T-helper 2 cell (primary cell): ENCODE measurements around the gene HSD11B1L.

ENCODE experiments used
- DNase-seq, 5 experiments: peaks; one replicate each; pipeline versions ENCODE4 v3.0.0 to v3.0.0-alpha.2; 2012 to 2022
- total RNA-seq, 2 donors: gene quantifications; one replicate each; lab custom pipeline; 2026; lab: John Stamatoyannopoulos, UW

Gene HSD11B1L
- 1.8 to 1.9 reads per million in 2 donors for total RNA-seq

DNA sequence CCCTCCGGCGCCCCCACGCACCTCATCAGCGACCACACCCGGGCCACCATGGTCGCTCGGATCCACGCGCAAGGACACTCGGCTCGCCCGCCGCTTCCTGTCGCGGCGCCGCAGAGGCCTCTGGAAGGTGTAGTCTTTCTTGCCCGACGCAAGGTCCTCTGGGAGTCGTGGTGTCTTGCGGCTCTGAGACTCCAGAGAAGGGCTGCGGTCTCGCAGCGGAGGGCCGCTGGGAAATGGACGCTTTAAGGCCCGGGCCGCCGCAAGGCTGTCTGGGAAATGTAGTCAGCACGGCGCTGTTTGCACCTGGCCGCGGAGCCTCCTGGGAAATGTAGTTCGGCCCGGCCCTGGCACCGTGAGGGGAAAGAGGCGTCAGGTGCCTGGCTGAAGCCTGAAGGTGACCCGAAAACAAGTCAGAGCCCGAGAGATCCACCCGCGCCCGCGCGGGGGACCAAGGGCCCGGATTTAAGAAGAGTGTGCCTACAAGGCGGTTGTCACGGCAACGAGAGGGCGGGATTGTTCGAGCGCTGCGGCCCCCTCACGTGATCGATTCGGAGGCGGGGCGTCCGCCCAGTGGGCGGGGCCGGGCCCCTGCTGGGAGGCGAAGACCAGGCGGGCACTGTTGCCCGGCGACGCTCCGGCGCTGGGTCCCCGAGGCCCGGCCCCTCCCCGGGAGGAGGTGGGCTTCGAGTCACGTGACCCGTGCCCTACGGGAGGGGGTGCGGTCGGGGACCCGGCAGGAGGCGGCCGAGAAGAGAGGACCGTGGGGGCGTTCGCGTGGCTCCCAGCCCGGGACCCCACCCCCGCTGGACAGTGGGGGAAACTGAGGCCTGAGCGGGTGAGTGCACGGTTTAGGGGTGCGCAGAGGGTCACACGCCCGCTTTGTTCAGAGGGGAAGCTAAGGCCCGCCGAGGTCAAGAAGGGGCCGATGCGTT is at the start of gene HSD11B1L, which contains the start of gene MICOS13:
TSS of gene HSD11B1L (plus strand) at position 591 of the 932 bp plus-strand sequence. CDS start 3,806 bp downstream, outside the sequence.
TSS of gene MICOS13 (minus strand) at position 80 of the 932 bp plus-strand sequence. CDS start at position 50, 30 bp downstream.
- DNase-seq: peak; percentile 93 to 100 (median 98)

DNA sequence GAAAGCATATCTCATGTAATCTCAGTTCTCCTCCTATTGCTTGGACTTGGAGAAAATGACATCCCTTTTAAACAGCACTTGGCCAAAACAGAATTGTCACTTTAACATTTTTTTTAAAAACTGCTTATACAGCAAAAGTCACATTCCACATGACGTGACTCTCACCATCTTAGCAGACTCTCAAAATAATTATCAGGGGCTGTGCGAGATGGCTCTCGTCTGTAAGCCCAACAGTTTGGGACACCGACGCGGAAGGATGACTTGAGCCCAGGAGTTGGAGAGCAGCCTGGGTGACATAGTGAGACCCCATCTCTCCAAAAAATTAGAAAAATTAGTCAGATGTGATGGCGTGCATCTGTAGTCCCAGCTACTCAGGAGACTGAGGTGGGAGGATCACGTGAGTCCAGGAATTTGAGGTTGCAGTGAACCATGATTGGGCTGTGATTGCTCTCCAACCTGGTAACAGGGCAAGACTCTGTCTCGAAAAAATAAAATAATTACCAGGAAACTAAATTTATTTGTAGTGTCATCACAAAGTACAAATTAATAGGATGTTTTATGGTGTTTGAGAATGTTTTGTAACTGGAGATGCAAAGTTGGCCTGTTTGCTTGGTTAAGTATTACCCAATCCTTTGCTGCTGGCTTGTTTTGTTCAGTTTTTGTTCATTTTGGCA is 49.1 kb upstream of the HSD11B1L start:
- no peak for DNase-seq

DNA sequence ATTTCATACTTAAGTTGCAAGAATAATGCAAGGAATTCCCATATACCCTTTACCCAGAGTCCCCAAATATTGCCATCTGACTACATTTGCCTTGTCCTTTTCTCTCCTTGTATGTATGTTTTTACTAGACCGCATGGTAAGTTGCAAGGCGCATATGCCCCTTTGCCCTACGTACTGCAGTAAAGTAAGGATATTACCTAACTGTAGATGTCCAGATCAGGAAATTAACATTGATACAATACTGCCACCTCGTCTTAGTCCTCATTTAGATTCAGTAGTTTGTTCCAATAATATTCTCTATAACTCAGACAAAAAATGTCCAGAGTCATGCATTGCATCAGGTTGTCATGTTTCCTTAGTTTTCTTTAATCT is 48.6 kb upstream of the HSD11B1L start:
- no peak for DNase-seq

- DNase-seq: no peak
Measured at GRCh38 chr19:5632657-5633056, 48.2 kb upstream of the HSD11B1L start.

DNA sequence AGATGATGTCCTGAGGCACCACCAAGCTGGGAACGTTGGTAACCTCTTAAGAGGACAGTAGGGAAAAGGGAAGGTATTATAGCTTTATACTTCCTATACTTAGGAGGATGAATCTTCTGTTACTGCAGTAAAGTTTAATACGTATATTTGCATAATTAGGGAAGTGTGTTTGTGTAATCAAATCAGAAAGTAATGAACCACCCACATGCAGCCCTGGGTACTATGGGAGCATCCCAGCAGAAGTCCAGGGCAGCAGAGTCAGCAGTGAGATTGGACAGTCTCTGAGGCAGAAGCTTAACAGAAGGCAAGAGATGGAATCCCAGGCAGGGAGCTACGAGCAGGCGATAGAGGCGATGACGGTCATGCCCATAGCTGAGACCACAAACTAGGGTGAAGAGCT is 45.4 kb upstream of the HSD11B1L start:
- DNase-seq: no peak

GRCh38 chr19:5637971-5638370 is 42.9 kb upstream of the HSD11B1L start:
- no peak for DNase-seq

- DNase-seq: no peak
Measured at GRCh38 chr19:5641171-5641570, 39.7 kb upstream of the HSD11B1L start.

DNA sequence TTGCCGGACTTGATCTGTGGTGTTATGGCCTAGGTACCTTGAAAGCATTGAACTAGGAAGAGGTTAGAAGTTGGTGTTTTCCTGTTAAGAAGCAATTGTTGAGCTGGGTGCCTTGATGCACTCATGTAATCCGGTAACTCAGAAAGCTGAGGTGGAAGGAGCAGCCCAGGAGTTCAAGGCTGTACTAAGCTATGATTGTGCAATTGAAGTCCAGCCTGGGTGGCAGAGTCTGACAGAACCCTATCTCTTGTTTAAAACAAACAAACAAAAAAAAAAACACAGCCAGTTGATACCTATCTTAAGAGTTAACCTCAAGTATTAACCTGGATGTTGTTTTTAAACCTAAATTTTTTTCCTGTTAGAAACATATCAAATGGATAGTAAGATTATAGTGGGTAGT is 38.6 kb upstream of the HSD11B1L start:
- DNase-seq: no peak

DNA sequence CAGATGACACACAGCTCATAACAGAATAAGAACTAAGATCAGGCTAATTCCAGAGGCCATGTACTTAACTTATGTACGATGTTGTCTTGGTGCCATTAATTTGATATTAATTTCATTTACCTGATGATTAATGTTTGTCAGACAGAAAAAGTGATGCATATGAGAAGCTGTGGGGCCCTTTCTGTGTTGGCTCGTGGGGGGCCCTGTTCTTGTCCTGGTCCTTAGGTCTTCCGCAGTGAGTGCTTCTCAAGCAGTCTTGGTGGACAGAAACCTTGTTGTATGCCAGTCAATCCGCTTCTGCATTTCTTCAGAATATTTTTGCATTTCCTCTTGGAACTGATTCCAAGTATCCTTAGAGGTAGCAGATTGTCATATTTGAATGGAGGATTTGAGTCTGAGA is 37.8 kb upstream of the HSD11B1L start:
- no peak for DNase-seq

- no peak for DNase-seq
Measured at GRCh38 chr19:5644037-5644436, 36.8 kb upstream of the HSD11B1L start.

GRCh38 chr19:5645409-5645808 is 35.4 kb upstream of the HSD11B1L start:
- DNase-seq: no peak

DNA sequence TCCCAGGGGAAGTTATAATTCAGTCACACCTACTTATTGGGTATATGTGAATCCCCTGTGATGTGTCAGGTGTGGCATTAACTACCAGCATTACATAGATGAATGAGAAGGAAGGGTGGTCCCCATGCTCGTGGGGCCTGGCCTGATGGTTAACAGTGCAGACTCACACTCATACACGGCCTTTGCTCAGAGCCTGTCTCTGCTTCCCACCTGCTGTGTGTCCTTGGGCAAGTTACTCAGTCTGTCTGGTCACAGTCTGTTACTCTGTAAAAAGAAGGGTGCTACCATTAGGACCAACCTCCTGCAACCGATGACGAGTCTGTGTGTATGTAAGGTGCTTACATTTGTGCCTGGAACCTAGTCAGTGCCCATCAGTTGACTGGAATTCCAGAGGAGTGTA is 34.1 kb upstream of the HSD11B1L start:
- DNase-seq: no peak

GRCh38 chr19:5648464-5648863 is 32.4 kb upstream of the HSD11B1L start:
- no peak for DNase-seq

DNA sequence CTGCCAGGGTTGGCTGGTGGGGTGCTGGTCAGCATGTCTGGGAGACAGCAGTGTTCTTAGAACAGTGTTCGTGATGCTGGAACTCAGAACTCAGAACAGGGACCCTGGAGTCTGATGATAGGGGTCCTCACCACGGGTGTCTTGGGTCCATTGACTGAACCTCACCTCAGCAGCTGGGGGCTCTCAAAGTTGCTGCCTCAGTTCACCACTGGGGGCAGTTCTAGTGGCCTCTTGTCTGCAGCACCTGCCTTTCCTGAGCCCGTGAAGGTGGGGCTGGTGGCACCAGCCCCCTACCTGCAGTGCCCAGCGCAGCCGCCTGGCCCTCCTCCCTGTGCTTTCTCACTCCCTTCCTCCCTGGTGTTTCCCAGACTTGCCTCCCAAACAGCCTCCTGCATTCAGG is 29.5 kb upstream of the HSD11B1L start:
- no peak for DNase-seq

DNA sequence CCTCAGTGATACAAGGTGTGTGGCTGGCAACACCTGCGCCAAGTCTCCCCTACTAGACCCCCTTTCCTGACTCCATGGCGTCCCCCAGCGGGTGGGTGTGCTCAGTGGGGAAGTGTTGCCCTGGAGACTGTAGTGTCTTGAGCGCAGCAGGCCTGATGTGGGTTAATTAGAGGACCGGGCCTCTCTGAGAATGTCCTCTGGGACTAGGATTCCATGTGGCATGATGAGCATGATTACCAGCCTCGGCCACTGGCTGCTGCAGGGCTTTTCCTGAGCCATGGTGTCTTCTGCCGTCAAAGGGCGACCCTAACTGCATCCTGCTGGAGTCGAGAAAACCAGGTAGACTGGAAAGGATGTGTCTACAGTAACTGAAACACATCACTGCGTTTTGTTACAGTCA is 28.6 kb upstream of the HSD11B1L start:
- no peak for DNase-seq

- DNase-seq: no peak
Measured at GRCh38 chr19:5654931-5655330, 25.9 kb upstream of the HSD11B1L start.

DNA sequence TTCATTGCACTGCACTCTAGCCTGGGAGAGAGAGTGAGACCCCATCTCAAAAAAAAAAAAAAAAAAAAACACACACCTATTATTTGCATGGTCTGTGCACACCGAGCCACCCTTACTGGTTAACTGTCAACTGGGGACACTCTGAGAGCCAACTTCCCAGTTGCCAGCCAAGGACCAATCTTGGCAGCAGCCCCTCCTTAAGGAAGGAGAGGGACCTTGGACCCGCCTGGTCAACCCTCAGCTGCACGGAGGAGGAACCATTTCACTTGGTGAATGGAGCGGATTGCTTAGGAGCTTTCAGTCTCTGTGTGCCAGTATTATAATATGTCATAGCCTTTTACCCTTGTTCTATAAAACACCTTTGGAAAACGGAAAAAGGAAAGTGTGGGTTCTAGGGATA is 25.4 kb upstream of the HSD11B1L start:
- no peak for DNase-seq

DNA sequence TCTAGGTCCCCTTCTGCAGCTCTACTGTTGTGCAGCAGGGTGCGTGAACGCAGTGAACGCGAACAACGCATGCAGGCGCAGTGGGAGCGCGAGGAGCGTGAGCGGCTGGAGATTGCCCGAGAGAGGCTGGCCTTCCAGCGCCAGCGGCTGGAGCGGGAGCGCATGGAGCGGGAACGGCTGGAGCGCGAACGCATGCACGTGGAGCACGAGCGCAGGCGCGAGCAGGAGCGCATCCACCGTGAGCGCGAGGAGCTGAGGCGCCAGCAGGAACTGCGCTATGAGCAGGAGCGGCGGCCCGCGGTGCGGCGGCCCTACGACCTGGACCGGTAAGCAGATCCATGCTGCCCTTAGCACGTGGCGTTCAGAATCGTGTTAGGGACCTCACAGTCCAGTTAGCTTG is 19.3 kb upstream of the HSD11B1L start:
- DNase-seq: no peak

GRCh38 chr19:5663904-5664303 is 16.9 kb upstream of the HSD11B1L start:
- no peak for DNase-seq

GRCh38 chr19:5664515-5664914 is 16.3 kb upstream of the HSD11B1L start:
- no peak for DNase-seq

DNA sequence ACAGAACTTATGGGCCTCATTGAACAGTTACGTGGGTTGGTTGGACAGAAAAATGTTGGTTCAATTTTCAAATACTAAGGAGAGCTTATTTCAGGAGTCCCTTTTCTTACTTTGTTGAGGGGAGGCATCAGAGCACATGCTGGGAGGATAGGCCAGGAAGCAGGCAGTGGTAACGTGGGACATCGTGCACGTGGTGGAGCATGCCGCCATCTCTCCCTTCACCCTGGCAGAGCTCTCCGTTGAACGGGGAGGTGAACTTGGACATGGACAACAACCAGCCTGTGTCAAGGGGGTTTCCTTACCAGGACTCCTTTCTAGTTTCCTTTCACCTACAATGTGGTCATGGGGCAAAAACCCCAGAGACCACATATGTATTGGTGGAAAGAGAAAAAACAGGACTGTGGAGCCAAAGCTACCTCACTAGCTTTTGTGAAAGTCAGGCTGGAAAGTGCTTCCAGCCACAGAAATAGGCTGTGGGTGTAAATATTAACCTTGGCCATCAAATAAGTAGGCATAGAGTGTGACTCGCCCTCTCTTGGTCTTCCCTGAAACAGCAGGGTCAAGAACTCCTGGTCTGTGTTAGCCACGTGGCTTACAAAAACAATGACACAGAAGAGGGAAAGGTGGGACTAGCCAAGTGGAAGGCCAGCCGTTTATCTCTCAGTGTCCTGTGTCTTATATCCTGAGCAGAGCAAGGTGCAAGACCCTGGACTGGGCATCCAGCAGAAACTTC is 14.9 kb upstream of the HSD11B1L start:
- no peak for DNase-seq

DNA sequence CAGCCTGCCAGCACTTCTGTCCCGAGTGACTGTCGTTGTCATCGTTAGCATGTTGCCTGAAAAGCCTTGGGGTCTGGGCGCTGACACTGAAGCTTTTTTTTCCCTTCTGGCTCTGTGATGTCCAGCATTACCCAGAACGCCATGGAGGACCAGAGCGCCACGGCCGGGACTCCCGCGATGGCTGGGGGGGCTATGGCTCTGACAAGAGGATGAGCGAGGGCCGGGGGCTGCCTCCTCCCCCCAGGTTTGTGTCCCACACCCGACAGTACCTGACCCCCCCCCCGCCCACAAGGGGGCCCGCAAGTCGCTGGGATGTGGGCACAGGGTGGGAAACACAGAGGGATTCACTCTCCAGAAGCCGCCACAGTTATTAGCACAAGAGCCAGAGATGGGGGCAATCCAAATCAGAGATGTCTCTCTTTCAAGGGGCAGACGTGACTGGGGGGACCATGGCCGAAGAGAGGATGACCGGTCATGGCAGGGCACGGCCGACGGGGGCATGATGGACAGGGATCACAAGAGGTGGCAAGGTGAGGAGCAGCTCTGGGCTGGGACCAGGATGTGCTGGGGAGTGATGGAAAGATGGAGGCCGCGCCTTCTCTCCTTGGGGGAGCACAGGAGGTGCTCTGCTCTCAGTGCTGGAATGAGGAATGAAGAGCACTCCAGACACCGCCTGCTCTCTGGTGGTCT is 13.8 kb upstream of the HSD11B1L start:
- no peak for DNase-seq
